H9 (cell line): ENCODE results near the gene PRRT1B. TPM values are rescaled to one million over a fixed set of nuclear protein-coding genes. Genes with fewer than 3 reads are reported as not detected.

Experiments
- DNase-seq: peaks from one replicate; pipeline ENCODE4 v3.0.0-alpha.2; 2017
- H2AFZ ChIP-seq: one replicate; pipeline ENCODE4 v1.6.1; 2013; ENCODE audit warnings: mild to moderate bottlenecking, low read length, control low read depth, moderate library complexity
- H2AK5ac ChIP-seq: 2 replicates; pipeline ENCODE4 v1.6.1; 2013; ENCODE audit warnings: low read length, control low read depth, mixed read lengths; ENCODE audit not compliant: insufficient read length
- H2BK120ac ChIP-seq: one replicate; pipeline ENCODE4 v1.6.1; 2013; ENCODE audit warnings: low read depth, mild to moderate bottlenecking, low read length, control low read depth, inconsistent platforms; ENCODE audit not compliant: poor library complexity, severe bottlenecking
- H2BK12ac ChIP-seq: 2 replicates; pipeline ENCODE4 v1.6.1; 2013; ENCODE audit warnings: low read length, control low read depth, mixed read lengths, low read depth; ENCODE audit not compliant: insufficient read length
- H2BK15ac ChIP-seq: 2 replicates; pipeline ENCODE4 v1.6.1; 2013; ENCODE audit warnings: low read depth, low read length, control low read depth
- H2BK20ac ChIP-seq: one replicate; pipeline ENCODE4 v1.6.1; 2013; ENCODE audit warnings: low read depth, mild to moderate bottlenecking, low read length, control low read depth, inconsistent platforms; ENCODE audit not compliant: poor library complexity, severe bottlenecking
- H2BK5ac ChIP-seq: 2 replicates; pipeline ENCODE4 v1.6.1; 2013; ENCODE audit warnings: low read length, control low read depth, mixed read lengths; ENCODE audit not compliant: insufficient read length
- H3K14ac ChIP-seq: 2 replicates; pipeline ENCODE4 v1.6.1; 2013; ENCODE audit warnings: low read length, control low read depth; ENCODE audit not compliant: insufficient read depth
- H3K18ac ChIP-seq: 2 replicates; pipeline ENCODE4 v1.6.1; 2013; ENCODE audit warnings: low read depth, mild to moderate bottlenecking, mixed read lengths, low read length, control low read depth; ENCODE audit not compliant: insufficient read length
- H3K23ac ChIP-seq: 2 replicates; pipeline ENCODE4 v1.6.1; 2013; ENCODE audit warnings: low read length, control low read depth, mixed read lengths, low read depth; ENCODE audit not compliant: insufficient read length
- H3K23me2 ChIP-seq: 2 replicates; pipeline ENCODE4 v1.6.1; 2013; ENCODE audit warnings: low read depth, mild to moderate bottlenecking, mixed read lengths, low read length, control low read depth; ENCODE audit not compliant: insufficient read length, poor library complexity, severe bottlenecking
- H3K27ac ChIP-seq: 2 replicates; pipeline ENCODE4 v1.5.1; 2013; ENCODE audit warnings: low read length, control low read depth, mixed read lengths, low read depth; ENCODE audit not compliant: insufficient read length
- H3K27me3 ChIP-seq: 2 replicates; pipeline ENCODE4 v1.6.1; 2013; ENCODE audit warnings: low read length, control low read depth, inconsistent platforms; ENCODE audit not compliant: insufficient read depth
- H3K4ac ChIP-seq: 2 replicates; pipeline ENCODE4 v1.6.1; 2013; ENCODE audit warnings: low read depth, mild to moderate bottlenecking, control low read depth, inconsistent platforms, low read length, moderate library complexity
- H3K4me1 ChIP-seq: 2 replicates; pipeline ENCODE4 v1.6.1; 2013; ENCODE audit warnings: low read length, control low read depth, inconsistent platforms; ENCODE audit not compliant: insufficient read depth
- H3K4me2 ChIP-seq: 2 replicates; pipeline ENCODE4 v1.6.1; 2013; ENCODE audit warnings: low read length, control low read depth, mixed read lengths; ENCODE audit not compliant: insufficient read length, insufficient read depth
- H3K56ac ChIP-seq: 2 replicates; pipeline ENCODE4 v1.6.1; 2013; ENCODE audit warnings: low read depth, mild to moderate bottlenecking, mixed read lengths, low read length, control low read depth; ENCODE audit not compliant: insufficient read length
- H3K79me1 ChIP-seq: 2 replicates; pipeline ENCODE4 v1.6.1; 2013; ENCODE audit warnings: low read depth, mild to moderate bottlenecking, moderate library complexity, low read length, control low read depth, inconsistent platforms; ENCODE audit not compliant: insufficient read depth, poor library complexity, severe bottlenecking
- H3K79me2 ChIP-seq: 2 replicates; pipeline ENCODE4 v1.6.1; 2013; ENCODE audit warnings: low read length, control low read depth, inconsistent platforms; ENCODE audit not compliant: insufficient read depth
- H3K9ac ChIP-seq: 2 replicates; pipeline ENCODE4 v1.6.1; 2013; ENCODE audit warnings: low read length, control low read depth, mixed read lengths; ENCODE audit not compliant: insufficient read length; ENCODE audit errors: extremely low read depth
- H3K9me3 ChIP-seq: one replicate; pipeline ENCODE4 v1.6.1; 2013; ENCODE audit warnings: low read depth, low read length, inconsistent platforms; ENCODE audit not compliant: control insufficient read depth
- H3T11ph ChIP-seq: one replicate; pipeline ENCODE4 v1.6.1; 2013; ENCODE audit warnings: mild to moderate bottlenecking, low read length, control low read depth, inconsistent platforms
- H4K20me1 ChIP-seq: one replicate; pipeline ENCODE4 v1.6.1; 2013; ENCODE audit not compliant: control insufficient read depth, insufficient read length, insufficient read depth
- H4K5ac ChIP-seq: 2 replicates; pipeline ENCODE4 v1.6.1; 2013; ENCODE audit warnings: low read depth, mild to moderate bottlenecking, mixed read lengths, low read length, control low read depth; ENCODE audit not compliant: insufficient read length
- H4K8ac ChIP-seq: replicated peaks from 2 replicates; pipeline ENCODE4 v1.6.1; 2013; ENCODE audit warnings: low read length, control low read depth, mixed read lengths, low read depth; ENCODE audit not compliant: insufficient read length
- H4K91ac ChIP-seq: 2 replicates; pipeline ENCODE4 v1.6.1; 2013; ENCODE audit warnings: low read depth, mild to moderate bottlenecking, moderate library complexity, mixed read lengths, low read length, control low read depth; ENCODE audit not compliant: insufficient read length
- H3K27ac Mint-ChIP-seq, 3 experiments: 2 replicates in 2 of 3; 3 replicates in 1 of 3; pipeline ENCODE4 v1.8.0; 2020 to 2021; ENCODE audit warnings: mixed read lengths in 3 of 3, mild to moderate bottlenecking in 1 of 3, moderate library complexity in 1 of 3
- H3K27me3 Mint-ChIP-seq: 2 replicates; pipeline ENCODE4 v1.8.0; 2021; ENCODE audit warnings: low read depth, mild to moderate bottlenecking, moderate library complexity, mixed read lengths
- H3K36me3 Mint-ChIP-seq, 3 experiments: 2 replicates in 2 of 3; 3 replicates in 1 of 3; pipeline ENCODE4 v1.8.0; 2020 to 2021; ENCODE audit warnings: low read depth in 3 of 3, mixed read lengths in 3 of 3; ENCODE audit not compliant: insufficient read depth in 1 of 3
- H3K4me1 Mint-ChIP-seq, 2 experiments: 2 replicates each; pipeline ENCODE4 v1.8.0; 2020; ENCODE audit warnings: mixed read lengths in 2 of 2
- H3K4me3 Mint-ChIP-seq, 2 experiments: 2 replicates in 1 of 2; 3 replicates in 1 of 2; pipeline ENCODE4 v1.8.0; 2020 to 2021; ENCODE audit warnings: mild to moderate bottlenecking in 2 of 2, mixed read lengths in 2 of 2, moderate library complexity in 1 of 2
- H3K9me3 Mint-ChIP-seq, 2 experiments: 2 replicates in 1 of 2; 3 replicates in 1 of 2; pipeline ENCODE4 v1.8.0; 2020; ENCODE audit warnings: mild to moderate bottlenecking in 2 of 2, mixed read lengths in 2 of 2, moderate library complexity in 1 of 2
- CTCF ChIP-seq: fragments of 200-600 bp; sonication (generic); conservative IDR thresholded peaks from 3 replicates; pipeline ENCODE4 v1.8.0; 2021; ENCODE audit warnings: antibody characterized with exemption, mild to moderate bottlenecking
- WGBS: extraction: QIAGEN DNeasy Blood & Tissue Kit; methylation state at CpG from one replicate; pipeline ENCODE4 v1.1.7; 2013; ENCODE audit warnings: missing lambda C conversion rate, low lambda C conversion rate, mixed read lengths; ENCODE audit not compliant: insufficient read length; ENCODE audit errors: extremely low coverage; 5-methylcytosine and 5-hydroxymethylcytosine counted together
- total RNA-seq: library from RNA; stranded (reverse); gene quantifications from 2 replicates; pipeline ENCODE4 v1.2.1, GENCODE V29; 2021

PRRT1B gene
- total RNA-seq, 1 experiment from 2014 or later = 1.0 TPM

- Histone ChIP-seq H2BK5ac (no peak overlapping the region), H3K4me1 (no peaks in the 10 kb centered on the region; the same call in 1 of the 2 replicates), H3K56ac (no peak overlapping the region), H4K20me1 (no peaks in the 10 kb centered on the region), H2BK20ac (no peak overlapping the region), H2BK15ac (no peak overlapping the region), H3K27me3 (peaks cover 5% of the 10 kb centered on the region; the same call in 1 of the 2 replicates), H4K8ac (no peak overlapping the region), H2AFZ (no peak overlapping the region), H3K9me3 (no peaks in the 10 kb centered on the region), H3K4ac (no peak overlapping the region), H3K23me2 (no peaks in the 10 kb centered on the region), H3K79me1 (no peaks in the 10 kb centered on the region), H3T11ph (no peak overlapping the region), H3K27ac (no peak overlapping the region), H2BK120ac (no peak overlapping the region), H3K23ac (no peak overlapping the region), H4K91ac (no peak overlapping the region), H3K79me2 (no peaks in the 10 kb centered on the region), H3K18ac (no peak overlapping the region), H2AK5ac (no peak overlapping the region), H3K14ac (no peak overlapping the region; the same call in 1 of the 2 replicates), H3K4me2 (no peak overlapping the region), H4K5ac (no peak overlapping the region), H3K9ac (no peak overlapping the region), H2BK12ac (no peak overlapping the region)
- H3K27ac Mint-ChIP-seq = no peak overlapping the region
- TF ChIP-seq CTCF = no peak
- no peak for DNase-seq
- H3K36me3 Mint-ChIP-seq = peaks cover 0 to 3% (median 2%) of the 10 kb centered on the region in 3 experiments; a peak in 3 of 7 replicates
- H3K4me1 Mint-ChIP-seq = peaks cover 2 to 3% of the 10 kb centered on the region in 2 experiments
- H3K4me3 Mint-ChIP-seq = peak overlapping the region; percentile 65 to 76
- WGBS = no CpG with 5 or more reads among the region's 54 CpGs
- peaks cover 10% of the 10 kb centered on the region in 2 experiments; a peak in 4 of 5 replicates for H3K9me3 Mint-ChIP-seq
- peaks cover 57% of the 10 kb centered on the region for H3K27me3 Mint-ChIP-seq
Measured at GRCh38 chr9:131554843-131555351, 9.6 kb downstream of the PRRT1B start.
